ENCODE measurements around the gene SAP30. TPM values are rescaled to one million over a fixed set of nuclear protein-coding genes. Genes with fewer than 3 reads are reported as not detected.

Gene SAP30
- total and polyA plus RNA-seq, 10 of the 15 experiments (the other 5 are each of a cell fraction or from before 2014, with no cell fraction given): 5.0 to 56.9 (median 23.6) TPM

GRCh38 chr4:173371292-173372192, 788 bp downstream of the SAP30 start:
- ChIA-PET SMC1A (ENCODE audit: uncharacterized antibody, unreplicated experiment) (interaction anchor here (0.6 to 13.8 kb wide), 12 partner anchors 9 to 116 kb away, joined by 3 to 232 read pairs (median 4); partner anchors contain the start of gene HMGB2), RAD21 (ENCODE audit: unreplicated experiment) (interaction anchor here (0.9 to 9.0 kb wide), 6 partner anchors 38 to 201 kb away, joined by 3 to 145 read pairs (median 3); partner anchors contain the start of gene HMGB2), CTCF (interaction anchor here (0.8 to 3.9 kb wide), 12 partner anchors 11 to 110 kb away, joined by 3 to 21 read pairs (median 4); no protein-coding TSS in a partner anchor), POLR2A (interaction anchor here (0.6 to 14.6 kb wide), 16 partner anchors 12 to 911 kb away, joined by 3 to 472 read pairs (median 4); partner anchors contain the start of genes GALNT7 and HMGB2)
- Histone ChIP-seq H4K20me1 (ENCODE audit: control insufficient read depth, insufficient read depth) (no peaks in the 10 kb centered on the region), H3K36me3 (ENCODE audit: control insufficient read depth in 2 of 2, insufficient read depth in 2 of 2, low read length in 1 of 2) (0 out of 4 replicates have a peak, but pooled peaks cover 0 to 4% of the 10 kb centered on the region in 2 experiments), H3K27me3 (replicated peaks in 1 of 2; ENCODE audit: control insufficient read depth in 2 of 2, insufficient read depth in 2 of 2, low read length in 1 of 2) (no peaks in the 10 kb centered on the region), H3K9ac (ENCODE audit: control insufficient read depth, insufficient read depth, low read length) (peak overlapping the region; percentile 81), H3K4me2 (ENCODE audit: control insufficient read depth, insufficient read depth) (peak overlapping the region; percentile 19), H3K4me3 (peak overlapping the region; percentile 99), H2AFZ (ENCODE audit: control insufficient read depth, low read depth, low read length) (peak overlapping the region; percentile 91), H3K4me1 (ENCODE audit: control insufficient read depth, insufficient read depth, low read length) (peaks cover 8% of the 10 kb centered on the region), H3K9me3 (replicated peaks; ENCODE audit: control insufficient read depth, insufficient read depth, low read length) (no peaks in the 10 kb centered on the region), H3K79me2 (ENCODE audit: control insufficient read depth, insufficient read depth, low read length) (peaks cover 75% of the 10 kb centered on the region), H3K27ac (ENCODE audit: control insufficient read depth, insufficient read depth) (peak overlapping the region; percentile 73)
- intact Hi-C loops (cut with micrococcal nuclease; ENCODE audit: unreplicated experiment) (loop anchor here (5.0 kb wide), 1 partner anchor 911 kb away; the partner anchor contains the start of genes CEP44 and FBXO8), in situ Hi-C loops (cut with MboI) (no loop called here)
- FAIRE-seq (no peak), ATAC-seq (peak; percentile 20), DNase-seq (ENCODE audit: low read depth, low spot score) (no peak)
- WGBS (ENCODE audit: insufficient coverage, insufficient replicate concordance, low lambda C conversion rate, missing lambda C conversion rate): under 1% methylated on average over 34 of the region's 68 CpGs
- BruUV-seq (replicated peaks): no TSS peak
- peak; percentile 28; the same call in 1 of the 2 replicates for TF ChIP-seq POLR2A (IDR thresholded peaks at IDR 0.05; ENCODE audit: low read depth, low read length)
- TF ChIP-seq EP300 (IDR thresholded peaks at IDR 0.05; ENCODE audit: borderline replicate concordance in 1 of 2, control insufficient read depth in 1 of 2, low read depth in 2 of 2, low read length in 2 of 2): no peak
- peak; percentile 48; the same call in 1 of the 2 replicates for TF ChIP-seq GATAD2B (conservative IDR thresholded peaks at IDR 0.05; ENCODE audit: low read depth)
- no peak for TF ChIP-seq E2F8 (IDR thresholded peaks at IDR 0.05; ENCODE audit: low read depth, partially characterized antibody)
- 0 out of 2 replicates have a peak, but pooled peaks have one; percentile 4 for TF ChIP-seq SMARCA5 (IDR thresholded peaks at IDR 0.05)
- TF ChIP-seq MTA2 (IDR thresholded peaks at IDR 0.05; ENCODE audit: low read depth): no peak
- no peak for TF ChIP-seq IRF5 (IDR thresholded peaks at IDR 0.05; ENCODE audit: borderline replicate concordance)
- TF ChIP-seq CTCF (IDR thresholded peaks at IDR 0.05 in 2 of 3, conservative IDR thresholded peaks at IDR 0.05 in 1 of 3; ENCODE audit: control insufficient read depth in 2 of 3, extremely low read depth in 1 of 3, insufficient read depth in 1 of 3, low read depth in 3 of 3, low read length in 3 of 3): no peak
- no peak for TF ChIP-seq TCF7 (IDR thresholded peaks at IDR 0.05; ENCODE audit: borderline replicate concordance)
- TF ChIP-seq TCF12 (IDR thresholded peaks at IDR 0.05; ENCODE audit: low read depth, low read length): no peak
- TF ChIP-seq ZNF384 (IDR thresholded peaks at IDR 0.05; ENCODE audit: borderline replicate concordance, low read depth, low read length): no peak
- no peak for TF ChIP-seq NFIC (IDR thresholded peaks at IDR 0.05; ENCODE audit: low read depth, low read length)
- peak; percentile 2; the same call in 1 of the 2 replicates for TF ChIP-seq ASH2L (IDR thresholded peaks at IDR 0.05; ENCODE audit: borderline replicate concordance, low read depth)
- TF ChIP-seq JUND (IDR thresholded peaks at IDR 0.05; ENCODE audit: low read depth, low read length): no peak
- no peak; the same call in 1 of the 2 replicates for TF ChIP-seq MXI1 (IDR thresholded peaks at IDR 0.05; ENCODE audit: low read depth, low read length)
- TF ChIP-seq YBX1 (IDR thresholded peaks at IDR 0.05): no peak
